NCI-H2227 (cell line): ENCODE data around the gene GIT1.
"Not testable (repeated sequence)": the region's sequence is repeated elsewhere in the genome, so short reads cannot be mapped to it uniquely, and the experiment has no call there.

Experiments used
- DNase-seq: peaks from one replicate; lab custom pipeline; 2025; ENCODE audit not compliant: unreplicated experiment; lab: John Stamatoyannopoulos, UW

Gene GIT1

DNA sequence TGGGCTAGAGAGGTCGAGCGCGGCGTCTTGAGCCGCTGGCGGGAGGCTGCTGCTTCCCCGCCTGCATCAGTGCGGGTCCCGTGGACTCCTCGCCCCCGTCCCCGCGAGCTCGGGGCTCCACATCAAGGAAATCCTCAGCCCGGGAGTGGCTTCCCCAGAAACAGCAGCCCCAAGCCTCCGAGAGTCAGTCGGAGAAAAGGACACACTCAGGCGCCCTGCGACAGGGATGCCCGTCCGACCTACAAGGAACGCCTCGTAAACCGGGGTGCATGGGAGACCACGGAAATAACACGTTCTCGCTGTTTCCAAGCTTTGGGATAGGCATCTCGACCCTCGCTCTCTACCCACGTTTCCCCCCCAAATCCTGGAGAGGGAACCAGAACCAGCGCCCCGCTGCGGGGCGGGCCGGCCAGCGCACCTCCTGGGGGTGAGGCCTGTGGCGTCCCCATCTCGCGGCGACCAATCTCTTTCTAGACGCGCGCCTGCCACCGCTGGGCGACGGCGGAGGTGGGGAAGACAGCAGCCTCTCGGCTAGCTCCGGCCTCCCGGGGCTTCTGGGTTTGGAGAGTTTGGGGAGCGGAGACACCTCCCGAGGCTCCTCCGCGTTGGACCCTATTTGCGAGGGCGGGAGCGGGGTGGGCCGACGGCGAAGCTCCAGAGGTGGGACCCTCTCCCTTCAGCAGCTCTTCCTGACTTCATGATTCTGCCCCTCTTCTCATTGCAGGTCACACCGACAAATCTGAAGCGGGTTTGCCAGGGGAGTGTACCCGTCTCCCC, 21.7 kb downstream of the GIT1 start:
- DNase-seq, result peak; percentile 61

DNA sequence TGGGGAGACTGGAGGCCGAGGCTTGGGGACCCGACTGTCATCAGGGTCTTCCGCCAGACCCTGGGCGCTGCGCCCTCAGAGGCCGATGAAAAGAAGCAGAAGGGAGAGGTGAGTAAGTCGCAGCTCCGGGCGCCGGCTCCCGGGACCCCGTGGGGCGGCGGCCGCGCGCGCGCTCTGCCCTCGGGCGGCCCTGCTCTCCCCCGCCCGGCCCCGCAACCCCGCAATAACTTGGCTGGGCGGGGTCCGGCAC, 22.2 kb downstream of the GIT1 start:
- no peak for DNase-seq

DNA sequence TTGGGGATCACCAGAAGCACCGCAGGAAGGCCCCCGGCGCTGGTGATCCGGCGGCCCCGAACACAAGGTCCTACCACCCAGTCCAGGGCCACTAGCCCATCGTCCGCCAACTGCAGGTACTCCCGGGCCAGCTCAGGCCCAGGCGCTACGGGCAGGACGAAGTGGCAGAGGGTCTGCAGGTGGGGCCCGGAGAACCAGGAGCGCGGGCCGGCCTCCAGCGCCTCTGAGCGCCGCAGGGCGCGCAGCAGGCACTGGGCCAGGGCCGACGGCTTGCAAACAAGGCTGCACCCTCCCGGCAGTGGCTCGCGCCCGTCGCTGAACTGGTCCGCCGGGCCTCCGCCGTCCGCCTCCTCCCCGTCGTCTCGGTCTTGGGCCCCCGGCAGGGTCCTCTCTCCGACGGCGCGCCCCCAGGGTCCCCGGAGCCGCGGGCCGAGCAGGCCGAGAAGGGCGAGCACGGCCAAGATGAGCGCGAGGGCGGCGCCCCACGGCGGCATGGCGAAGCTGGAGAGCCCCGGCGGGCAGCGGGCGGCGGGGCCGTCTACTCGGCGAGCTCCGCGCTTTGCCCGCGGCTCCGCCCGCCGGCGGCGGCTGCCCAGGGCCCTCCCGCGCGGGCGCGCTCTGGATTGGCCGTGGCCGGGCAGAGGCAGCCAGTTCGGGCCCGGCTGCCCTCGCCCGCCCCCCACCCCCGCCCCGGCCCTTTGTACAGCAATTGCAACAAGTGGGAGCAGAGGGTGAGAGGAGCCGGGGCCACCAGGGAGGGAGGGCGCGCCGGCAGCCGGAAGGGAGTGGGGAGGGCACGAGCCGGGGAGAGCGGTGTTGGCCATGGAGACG, 22.8 kb downstream of the GIT1 start, which contains the start of gene ABHD15:
ABHD15 (minus strand) TSS at position 565 of the 831 bp plus-strand sequence; CDS start at position 494, 71 bp downstream.
- DNase-seq, result peak; percentile 63

DNA sequence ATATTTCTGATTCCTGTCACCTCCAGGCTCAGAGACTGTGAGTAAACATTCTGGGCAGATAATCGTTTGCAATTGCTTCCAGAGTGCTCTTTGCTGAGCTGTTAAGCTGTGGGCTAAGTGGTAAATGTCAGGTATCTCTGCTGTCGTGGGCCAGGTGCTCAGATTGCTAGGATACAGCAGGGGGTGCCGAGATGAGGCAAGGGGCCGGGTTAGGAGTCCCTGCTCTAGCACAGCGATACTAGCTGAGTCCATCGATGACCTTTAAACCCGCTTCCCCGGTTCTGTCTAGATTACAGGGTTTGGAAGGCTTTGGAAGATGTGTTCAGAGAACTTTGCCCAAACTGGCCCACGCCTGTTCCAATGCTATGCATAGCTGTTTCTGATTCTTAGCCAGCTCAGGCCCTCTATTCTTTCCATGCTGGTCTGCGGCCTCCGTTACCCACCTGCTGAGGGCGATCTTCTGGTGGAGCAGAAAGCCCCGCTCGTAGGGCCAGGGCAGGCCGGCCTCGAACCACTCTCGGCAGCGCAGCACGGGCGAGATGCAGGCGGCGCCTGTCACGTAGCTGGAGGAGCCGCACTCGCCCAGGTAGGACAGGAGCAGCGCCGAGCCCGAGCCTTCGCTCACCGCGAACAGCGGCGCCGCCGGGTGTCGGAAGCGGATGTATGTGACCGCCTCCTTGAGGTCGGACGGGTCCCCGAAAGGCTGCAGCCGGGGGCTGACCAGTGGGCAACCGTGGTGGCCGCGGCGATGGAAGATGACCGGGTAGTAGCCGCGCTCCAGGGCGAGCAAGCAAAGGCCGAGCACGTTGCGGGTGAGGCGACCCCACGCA, 23.6 kb downstream of the GIT1 start:
- peak; percentile 35 for DNase-seq

DNA sequence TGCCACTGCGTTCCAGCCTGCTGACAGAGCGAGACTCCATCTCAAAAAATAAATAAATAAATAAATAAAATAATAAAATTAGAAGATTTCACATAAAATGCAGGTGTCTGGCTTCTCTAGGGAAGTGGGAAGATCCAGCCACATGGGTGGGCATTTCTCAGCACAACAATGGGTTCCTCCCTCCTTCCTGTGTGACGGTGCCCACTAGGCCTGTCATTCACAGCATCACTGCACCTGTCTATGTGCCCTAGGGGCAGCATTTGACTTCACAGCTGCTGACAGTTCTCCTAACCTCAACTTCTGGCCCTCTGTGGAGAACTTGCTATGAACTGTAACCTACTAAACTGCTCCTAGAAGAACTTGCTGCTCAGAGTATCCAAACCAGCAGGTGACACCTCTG, 25.6 kb downstream of the GIT1 start:
- DNase-seq, result no peak

DNA sequence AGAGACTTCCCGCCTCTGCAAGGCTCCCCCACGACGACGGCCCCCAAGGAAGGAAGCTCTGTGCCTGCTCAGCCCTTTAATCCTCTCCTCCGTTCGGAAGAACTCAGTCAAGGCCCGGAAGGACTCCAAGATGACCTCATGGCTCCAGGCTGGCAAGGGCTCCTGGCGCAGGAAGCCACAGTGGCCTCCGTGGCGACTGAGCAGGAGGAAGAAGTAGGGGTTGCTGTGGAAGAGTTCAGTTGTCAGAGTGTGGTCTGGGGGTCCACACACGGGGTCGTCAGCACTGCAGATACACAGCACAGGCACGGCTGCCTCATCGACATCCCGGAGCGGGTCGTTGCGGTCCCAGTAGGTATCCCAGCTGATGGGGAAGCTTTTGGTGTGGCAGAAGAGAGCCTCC, 26.8 kb downstream of the GIT1 start:
- no peak for DNase-seq

DNA sequence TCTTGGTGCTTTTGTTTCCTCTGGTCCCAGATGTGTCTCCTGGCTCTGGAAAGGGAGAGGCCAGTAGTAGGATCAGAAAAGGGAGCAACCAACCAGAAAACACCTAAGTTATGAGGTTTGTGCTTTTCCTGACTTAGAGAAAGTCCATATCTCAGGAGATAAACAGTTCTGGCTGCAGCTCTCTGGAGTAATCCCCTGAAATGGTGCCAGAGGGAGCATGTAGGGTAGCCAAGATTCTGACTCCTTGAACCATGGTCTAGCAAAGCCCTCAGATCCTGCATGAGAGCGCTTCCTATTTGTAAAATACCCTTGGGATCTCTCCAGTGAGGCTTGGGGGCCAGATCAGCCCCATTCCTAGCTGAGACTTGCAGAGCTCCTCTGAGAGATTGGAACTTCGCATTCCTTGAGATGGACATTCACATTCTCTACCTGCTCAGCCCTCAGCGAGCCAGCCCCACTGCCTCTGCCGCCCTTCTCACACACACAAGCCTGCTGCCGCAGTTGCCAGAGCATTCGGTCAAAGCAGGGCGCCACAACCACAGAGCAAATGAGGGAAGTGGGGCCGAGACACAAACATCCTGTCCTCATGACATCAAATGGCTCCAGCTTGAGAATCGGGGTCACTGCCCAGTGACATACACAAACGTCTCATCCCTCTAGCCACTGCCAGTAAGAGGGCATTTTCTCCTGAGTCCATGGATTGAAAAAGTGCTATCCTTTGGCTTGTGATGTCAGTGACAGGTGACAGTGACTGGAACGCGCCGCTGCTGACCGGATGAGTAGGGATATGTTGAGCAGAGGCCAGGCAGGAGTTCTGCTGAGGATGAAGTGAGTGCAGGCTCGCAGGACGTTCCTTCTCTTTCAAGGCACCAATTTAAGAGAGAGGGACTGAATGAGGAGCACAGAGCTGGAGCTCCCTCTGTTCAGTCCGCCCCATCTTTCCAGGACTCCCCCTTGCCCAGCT, 27.6 kb downstream of the GIT1 start:
- DNase-seq, result no peak

DNA sequence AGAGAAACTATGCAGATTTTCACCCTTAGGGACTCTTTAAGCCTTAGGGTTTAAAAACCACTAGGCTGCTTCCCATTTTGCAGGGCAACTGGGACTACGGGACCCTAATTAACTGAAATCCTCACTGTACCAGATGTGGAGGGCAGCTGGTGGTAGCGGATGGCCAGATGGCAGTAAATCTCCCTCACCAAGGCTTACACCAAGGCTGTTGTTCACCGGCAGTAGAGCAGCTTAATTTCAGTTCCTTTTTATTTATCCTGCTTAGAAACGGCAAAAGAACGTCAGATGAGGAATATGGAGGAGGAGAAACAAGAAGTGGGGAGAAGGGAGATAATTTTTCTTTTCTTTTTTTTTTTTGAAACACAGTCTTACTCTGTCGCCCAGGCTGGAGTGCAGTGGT, 29.1 kb downstream of the GIT1 start:
- no peak for DNase-seq

DNA sequence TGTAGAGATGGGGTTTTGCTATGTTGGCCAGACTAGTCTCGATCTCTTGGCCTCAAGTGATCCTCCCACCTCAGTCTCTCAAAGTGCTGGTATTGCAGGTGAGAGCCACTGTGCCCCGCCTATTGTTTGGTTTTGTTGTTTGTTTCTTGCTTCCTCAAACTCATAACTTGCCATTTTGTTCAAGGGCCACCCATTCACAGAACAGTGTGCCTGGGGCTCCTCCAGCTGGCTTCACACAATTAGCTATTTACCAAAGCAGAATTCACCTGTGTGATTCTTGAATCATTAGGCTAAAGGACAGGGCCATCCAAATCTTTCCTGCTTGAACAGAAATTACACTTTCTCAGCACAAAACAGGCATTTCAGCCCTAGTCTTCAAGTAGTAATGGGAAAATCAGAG, 29.8 kb downstream of the GIT1 start:
- DNase-seq, result no peak

DNA sequence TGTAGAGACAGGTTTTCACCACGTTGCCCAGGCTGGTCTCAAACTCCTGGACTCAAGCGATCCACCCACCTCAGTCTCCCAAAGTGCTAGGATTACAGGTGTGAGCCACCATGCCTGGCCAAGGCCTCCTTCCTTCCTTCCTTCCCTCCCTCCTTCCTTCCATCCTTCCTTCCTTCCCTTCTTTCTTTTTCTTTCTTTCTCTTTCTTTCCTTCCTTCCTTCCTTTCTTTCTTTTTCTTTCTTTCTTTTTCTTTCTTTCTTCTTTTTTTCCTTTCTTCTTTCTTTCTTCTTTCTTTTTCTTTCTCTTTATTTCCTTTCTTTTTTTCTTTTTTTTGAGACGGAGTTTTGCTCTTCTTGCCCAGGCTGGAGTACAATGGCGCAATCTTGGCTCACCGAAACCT, 31.3 kb downstream of the GIT1 start:
- DNase-seq, result not testable (repeated sequence)

DNA sequence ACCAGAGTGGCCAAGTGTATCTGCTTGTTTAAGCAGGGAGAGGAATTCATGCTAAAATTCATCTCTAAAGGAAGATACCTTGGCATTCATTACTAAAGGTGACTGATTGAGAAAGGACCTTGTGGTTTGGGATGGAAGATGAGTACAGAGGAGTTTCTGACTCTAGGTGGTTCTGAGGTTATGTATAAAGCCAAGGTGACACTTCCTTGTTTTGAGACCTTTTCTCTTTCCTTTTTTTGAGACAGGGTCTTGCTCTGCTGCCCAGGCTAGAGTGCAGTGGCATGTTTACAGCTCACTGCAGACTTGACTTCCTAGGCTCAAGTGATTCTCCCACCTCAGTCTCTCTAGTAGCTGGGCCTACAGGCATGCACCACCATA, 31.7 kb downstream of the GIT1 start:
- no peak for DNase-seq

DNA sequence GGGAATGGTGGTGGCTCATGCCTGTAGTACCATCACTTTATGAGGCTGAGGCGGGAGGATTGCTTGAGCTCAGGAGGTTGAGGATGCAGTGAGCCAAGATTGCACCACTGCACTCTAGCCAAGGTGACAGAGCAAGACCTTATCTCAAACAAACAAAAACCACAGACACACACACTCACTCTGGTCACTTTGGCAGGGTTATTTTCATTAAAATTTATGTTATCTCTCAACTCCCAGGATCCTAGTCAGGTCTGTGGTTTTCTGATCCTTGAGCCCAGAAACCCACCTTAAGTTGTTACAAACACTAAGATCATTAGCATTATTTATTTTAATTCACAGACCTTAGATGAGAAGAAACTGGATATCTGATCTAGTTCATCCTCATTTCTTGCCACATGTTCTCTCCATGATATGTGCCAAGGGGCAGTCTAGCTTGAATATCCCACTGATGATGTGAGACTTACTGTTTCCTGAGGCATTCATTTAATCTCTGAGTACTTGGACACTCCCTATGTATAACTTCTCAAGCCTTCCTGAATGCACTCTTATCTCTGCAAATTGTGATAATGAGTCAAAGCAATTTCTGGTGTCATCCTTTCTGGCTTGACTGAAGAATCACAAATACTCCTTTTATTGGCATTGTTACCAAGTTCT, 32.2 kb downstream of the GIT1 start:
- DNase-seq, result no peak

DNA sequence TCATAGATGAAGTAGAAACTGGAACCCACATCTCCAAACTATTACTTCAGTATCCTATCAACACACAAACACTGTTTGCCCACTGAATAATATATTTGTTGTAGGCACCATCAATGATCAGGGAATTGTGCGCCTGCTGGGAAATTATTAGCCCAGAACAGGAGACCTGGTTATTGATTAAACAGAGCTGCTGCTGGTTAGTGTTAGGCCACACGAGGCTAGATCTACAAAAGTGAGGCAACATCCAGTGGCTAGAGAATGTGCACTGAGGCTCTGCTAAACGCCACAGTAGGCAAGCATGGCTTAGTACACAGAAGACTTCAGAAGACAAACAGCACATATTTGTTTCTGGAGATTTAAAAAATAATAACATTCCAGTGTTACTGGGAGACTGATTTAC, 33.6 kb downstream of the GIT1 start:
- DNase-seq, result no peak

DNA sequence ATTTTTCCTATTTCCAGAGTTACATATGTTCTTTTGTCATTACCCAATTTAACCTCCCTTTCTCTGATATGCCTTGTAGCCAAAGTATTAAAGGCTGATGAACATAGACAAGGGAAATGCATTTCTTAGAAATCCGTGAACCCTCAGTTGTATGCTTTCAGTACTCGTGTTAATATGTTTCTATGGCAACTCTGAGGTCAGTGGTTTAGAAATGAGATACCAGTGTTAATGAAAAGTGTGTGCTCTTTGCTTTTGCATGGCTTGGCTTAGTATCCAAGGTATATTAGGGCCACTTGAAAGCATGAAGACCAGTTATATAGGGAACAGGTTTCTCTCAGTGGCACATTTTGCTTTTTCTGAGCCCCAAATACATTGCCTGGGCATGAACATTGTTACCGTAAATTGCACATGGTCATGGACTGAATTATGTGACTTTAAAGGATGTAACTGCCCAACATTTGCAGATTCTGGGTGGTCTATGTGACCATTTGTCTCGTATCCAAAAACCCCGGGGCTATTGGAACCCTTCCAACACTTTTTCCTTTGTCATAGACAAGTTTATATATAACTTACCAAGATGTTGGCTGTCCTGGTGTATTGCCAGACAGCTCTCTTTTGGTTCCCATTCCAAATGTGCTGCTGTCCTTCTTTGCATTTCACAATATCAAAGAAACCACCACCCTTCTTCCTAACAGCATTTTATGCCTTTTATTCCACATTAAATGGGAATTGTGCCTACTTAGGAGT, 40.1 kb downstream of the GIT1 start:
- no peak for DNase-seq

DNA sequence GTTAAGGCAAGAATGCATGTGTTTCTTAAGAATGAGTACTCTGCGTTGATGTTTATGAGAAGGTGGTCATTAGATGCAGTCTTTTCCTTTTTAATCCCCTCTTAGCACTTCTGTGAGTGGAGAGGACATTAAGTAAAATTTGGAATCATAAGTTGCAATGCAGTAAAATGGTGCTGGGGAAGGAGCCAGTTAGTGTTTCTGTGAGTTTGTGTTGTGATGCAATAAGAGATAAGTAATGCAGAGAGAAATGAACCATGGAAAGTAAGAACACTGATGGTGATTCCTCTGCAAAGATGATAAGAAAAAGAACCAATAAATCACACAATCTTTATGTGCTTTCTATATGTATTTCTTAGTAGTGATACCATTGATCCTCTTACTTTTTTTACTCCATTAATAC, 42.6 kb downstream of the GIT1 start:
- no peak for DNase-seq

DNA sequence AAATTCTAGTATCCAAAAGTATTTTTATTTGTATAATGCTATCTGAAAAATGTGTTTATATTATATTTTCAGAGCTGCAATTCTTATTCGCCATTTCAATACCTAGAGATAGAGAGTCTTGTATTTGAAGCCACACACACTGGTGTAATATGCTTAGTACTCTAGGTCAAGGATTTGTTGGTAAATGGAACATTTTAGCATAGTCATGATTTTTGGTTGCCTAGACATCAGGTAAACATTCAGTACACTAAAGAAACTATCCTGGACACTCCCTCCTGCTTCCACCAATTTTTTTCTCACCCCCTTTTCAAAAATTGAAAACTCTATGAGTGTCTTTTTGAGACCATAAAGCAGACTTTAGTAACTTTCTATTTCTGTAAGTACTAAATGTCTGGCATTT, 43.4 kb downstream of the GIT1 start:
- no peak for DNase-seq

DNA sequence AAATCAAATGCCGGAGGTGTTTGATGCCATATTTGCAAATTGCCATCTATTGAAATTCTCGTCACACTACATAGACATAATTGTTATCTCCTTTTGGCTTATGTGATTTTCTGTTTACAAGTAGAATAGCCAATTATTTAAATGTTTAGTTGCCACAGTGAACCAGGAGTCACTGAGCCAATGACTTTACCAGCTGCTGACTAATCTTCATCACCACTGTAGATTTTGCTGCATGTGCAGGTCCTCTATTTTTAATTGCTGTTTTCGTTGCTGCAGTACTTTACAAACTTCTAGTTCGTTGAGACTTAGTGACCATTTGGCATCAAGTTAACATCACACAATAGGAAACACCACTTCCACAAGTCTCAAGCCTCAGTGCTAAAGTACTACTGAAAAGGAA, 45.4 kb downstream of the GIT1 start:
- no peak for DNase-seq

DNA sequence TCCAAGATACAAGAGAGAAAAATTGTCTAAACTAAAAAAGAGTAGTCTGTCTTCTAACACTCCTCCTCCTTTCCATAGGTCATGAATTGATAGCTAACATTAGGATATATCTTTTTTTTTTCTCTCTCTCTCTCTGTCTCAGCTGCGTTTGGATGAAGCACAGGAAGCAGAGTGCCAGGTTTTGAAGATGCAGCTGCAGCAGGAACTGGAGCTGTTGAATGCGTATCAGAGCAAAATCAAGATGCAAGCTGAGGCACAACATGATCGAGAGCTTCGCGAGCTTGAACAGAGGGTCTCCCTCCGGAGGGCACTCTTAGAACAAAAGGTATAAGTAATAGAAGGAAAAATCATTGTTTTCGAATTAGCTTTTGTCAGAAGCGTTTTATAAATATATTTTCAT, 55.5 kb downstream of the GIT1 start:
- no peak for DNase-seq

DNA sequence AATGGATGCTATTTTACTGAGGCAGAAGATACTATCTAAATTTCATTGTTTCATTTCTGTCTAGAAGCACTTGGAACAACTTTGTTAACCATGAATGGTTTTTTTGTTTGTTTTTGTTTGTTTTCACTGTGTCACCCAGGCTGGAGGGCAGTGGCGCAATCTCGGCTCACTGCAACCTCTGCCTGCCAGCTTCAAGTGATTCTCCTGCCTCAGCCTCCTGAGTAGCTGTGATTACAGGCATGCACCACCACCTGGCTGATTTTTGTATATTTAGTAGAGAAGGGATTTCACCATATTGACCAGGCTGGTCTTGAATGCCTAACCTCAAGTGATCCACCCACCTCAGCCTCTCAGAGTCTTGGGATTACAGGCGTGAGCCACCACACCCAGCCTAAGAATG, 63.1 kb downstream of the GIT1 start:
- DNase-seq, result no peak
